Measurements from ENCODE around the gene FAM53A.

FAM53A gene

GRCh38 chr4:1601852-1602654, 82.1 kb downstream of the FAM53A start:
- DNase-seq, result no peak

DNA sequence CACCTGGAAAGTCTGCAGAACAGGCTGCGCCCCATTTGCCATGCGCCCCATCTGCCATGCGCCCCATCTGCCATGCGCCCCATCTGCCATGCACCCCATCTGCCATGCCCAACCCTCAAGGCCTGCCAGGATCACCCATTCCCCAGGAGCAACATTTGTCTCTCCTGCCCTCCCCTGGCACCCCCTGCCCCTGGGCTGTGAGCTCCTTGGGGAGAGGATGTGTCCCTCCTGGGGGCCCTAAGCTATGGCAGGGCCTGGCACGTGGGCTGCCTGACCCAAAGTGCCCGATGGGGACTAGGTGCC, 82.6 kb downstream of the FAM53A start:
- no peak for DNase-seq

DNA sequence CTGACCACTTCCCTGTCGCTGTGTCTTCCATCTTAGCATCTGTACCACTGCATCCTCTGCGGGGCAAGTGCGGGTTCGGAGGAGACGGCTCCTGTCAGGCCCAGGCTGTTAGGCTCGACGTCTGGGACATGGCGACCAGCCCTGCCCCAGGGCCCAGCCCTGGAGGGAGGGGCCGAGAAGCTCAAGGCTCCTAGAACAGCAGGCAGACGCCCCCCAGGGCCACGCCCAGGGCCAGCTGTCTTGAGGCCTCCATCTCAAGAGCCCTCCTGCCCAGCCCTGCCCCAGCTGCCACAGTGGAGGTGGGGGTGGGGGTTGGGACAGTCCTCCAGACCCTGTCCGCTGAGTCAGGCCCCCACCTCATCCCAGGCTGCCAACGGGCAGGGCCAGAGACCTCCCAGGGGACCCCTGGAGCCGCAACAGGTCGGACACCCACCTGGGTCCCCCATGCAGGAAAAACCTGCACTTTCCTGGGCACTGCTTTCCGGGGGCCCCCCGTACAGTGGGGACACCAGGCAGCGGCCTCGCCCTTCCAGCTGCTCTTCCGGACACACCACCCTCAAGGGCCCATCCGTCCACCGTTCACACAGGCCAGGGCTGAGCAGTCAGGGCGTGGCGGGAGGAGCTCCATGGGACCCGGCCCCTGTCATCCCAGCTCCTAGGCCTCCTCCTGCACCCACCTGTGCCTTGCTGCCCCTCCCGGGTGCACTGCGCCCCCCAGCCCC, 83.1 kb downstream of the FAM53A start:
- no peak for DNase-seq

DNA sequence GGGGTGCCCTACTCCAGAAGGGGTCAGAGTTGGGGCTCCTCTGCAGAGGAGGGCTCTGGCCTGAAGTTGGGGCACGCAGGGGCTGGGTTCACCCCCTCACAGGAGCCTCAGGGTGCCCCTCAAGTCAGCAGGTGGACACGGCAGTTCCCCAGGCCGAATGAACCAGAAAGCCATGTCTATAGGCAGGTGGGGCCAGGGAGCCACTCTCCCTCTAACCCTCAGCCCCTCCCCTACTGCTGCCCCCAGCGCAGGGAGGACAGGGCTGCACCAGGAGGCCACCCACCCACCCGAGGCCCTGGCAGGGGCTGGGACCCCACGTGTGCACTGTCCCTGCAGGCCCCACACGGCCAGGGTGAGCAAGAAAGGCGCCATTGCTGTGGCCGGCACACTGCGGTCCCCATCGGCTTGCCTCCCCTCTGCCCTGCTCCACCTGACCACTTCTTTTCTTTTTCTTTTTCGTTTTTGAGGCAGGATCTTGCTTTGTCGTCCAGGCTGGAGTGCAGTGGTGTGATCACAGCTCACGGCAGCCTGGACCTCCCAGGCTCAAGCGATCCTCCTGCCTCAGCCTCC, 83.8 kb downstream of the FAM53A start:
- DNase-seq, result no peak

- DNase-seq, result no peak
Observed at GRCh38 chr4:1599491-1600210, 84.5 kb downstream of the FAM53A start.

DNA sequence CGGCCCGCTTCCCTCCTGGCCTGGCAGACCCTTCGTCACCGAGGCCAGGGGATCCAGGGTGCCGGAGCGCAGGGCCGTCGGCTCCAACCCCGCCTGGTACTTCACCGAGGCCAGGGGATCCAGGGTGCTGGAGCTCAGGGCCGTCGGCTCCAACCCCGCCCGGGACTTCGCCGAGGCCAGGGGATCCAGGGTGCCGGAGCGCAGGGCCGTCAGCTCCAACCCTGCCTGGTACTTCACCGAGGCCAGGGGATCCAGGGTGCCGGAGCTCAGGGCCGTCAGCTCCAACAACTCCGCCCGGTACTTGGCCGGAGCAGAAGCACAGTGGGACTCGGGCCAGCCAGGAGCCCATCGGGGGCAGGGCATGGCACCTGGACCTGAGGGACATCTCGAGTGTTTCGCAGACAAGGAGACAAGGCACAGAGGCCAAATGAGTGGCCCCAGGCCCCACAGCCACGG, 85.1 kb downstream of the FAM53A start:
- DNase-seq, result no peak

- no peak for DNase-seq
Observed at GRCh38 chr4:1598206-1599025, 85.7 kb downstream of the FAM53A start.

GRCh38 chr4:1597021-1597931, 86.8 kb downstream of the FAM53A start:
- DNase-seq, result no peak

DNA sequence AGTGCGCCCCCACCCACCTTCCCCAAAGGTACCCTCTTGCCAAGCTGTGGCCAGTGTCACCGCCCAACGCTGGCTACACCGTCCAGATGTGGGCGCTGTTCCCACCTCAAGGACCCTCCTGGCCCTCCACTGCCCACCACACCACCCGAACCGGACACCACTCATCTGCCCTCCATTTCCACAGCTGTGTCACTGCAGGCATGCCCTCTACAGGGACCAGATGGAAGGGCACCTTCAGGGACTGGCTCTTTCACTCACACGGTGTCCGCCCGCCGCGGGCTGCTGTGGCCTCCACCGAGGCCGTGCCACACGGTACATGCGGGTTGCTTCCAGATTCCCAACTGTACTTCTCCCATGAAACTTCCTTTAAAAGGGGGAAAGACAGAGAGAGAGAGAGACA, 87.7 kb downstream of the FAM53A start:
- no peak for DNase-seq

DNA sequence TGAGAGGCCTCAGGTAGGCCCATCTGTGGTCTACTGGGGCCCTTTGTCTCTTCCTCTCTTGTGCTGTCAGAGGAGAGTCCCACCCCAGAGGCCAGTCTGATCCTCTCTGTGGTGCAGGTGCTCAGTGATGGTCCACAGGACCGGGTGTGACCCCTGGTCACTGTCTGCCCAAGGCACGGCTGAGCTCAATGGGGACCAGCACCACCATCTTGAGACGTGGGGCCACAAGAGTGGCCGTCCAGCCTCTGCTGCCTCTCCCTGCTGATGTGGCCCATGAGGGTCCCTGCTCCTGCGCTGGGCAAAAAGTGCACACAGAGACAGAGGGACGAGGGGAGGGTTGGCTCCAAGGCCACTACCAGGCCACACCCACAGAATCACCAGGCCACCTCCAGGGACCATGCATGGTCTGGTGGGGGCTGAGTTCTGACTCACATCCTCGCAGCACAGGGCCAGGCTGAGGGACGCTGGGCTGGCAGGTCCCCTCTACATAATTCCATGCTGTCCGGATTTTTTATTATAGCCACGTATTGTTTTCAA, 88.3 kb downstream of the FAM53A start:
- DNase-seq, result no peak

- no peak for DNase-seq
Observed at GRCh38 chr4:1594871-1595788, 89.0 kb downstream of the FAM53A start.

DNA sequence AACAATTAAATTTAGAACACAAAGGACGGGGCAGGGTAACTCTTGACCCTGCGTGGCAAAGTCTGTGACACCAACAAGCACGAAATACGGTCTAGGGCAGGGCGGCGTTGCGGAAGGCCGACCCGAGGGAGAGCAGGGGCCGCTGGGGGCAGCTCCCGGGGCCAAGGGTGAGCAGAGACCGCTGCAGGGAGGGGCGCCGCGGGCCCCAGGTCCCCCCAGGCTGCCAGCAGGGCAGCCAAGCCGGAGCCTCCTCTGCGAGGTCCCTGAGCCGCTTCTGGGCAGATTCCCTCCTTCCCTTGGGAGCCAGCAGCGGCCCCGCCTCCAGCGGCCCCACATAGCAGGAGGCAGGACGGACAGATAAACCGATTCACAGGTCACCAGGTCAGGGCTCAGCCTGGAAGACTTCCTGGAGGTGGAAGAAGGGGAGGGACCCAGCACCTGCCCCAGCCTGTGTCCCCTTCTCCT, 90.2 kb downstream of the FAM53A start:
- DNase-seq, result no peak

DNA sequence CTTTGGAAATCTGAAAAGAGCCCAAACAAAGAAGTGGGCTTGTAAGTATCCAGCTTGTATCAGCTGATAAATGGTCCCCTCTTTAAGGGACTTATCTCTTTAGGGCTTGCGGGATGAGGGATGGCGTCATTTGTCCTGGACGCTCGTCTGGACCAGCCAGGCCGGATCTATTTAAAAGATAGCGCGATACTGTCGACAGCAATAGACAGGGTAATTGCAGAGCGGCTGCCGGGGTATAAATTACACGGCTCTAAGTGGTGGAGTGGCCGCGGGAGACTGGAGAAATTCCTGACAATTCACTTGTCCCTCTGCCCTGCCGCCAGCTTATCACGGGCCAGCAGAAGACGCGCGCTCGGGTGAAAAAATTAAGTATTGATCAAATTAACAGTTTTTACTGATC, 90.7 kb downstream of the FAM53A start:
- DNase-seq, result no peak

DNA sequence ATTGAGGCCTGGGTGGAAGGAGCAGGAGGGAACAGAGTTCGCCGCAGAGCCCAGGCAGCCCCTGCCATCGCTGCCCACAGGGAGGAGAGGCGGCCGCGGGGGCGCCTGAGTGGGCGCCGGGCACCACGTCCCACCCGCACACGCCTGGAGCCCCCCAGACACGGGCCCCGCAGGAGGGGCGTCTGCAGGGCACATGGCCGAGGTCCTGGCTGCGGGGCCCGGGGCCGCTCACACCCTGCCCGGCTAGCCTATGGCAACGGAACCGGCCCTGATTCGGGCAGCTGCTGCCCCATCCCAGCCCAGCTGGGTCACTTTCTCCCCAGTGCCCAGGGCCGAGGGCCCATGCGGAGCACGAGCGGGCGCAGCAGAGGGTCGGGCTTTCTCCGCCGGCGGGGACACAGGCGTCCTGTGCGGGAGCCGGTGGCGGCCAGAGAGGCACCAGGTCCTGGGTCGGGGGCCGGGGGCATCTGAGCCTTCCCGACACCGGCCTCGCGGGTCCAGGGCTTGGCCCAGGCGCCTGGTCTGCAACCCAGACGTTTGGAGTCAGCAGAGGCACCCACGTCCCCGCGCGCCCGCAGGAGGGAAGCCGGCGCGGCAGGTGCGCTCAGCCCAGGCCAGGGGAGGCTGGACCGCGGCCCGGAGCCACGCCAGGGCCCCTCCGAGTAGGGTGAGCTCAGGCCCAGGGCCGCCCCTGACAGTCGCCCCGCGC, 91.2 kb downstream of the FAM53A start:
- no peak for DNase-seq

GRCh38 chr4:1592068-1592708, 91.9 kb downstream of the FAM53A start:
- no peak for DNase-seq

DNA sequence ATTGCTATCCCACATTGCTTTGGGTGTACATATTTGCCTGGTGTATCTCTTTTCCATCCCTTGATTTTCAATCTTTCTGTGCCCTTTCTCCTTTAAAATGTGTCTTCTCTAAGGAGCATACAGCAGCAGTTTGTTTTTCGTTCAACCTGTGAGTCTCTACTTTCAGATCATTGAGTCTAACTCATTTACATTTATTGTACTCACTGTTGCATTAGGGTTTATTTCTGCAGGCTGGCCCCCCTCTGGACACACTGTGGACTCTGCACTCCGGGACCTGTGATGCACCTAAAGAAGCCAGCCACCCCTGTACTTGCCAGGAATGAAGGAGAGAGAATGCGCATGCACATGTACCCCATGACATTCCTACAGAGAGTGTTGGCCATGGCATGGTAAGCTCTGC, 93.0 kb downstream of the FAM53A start:
- no peak for DNase-seq

DNA sequence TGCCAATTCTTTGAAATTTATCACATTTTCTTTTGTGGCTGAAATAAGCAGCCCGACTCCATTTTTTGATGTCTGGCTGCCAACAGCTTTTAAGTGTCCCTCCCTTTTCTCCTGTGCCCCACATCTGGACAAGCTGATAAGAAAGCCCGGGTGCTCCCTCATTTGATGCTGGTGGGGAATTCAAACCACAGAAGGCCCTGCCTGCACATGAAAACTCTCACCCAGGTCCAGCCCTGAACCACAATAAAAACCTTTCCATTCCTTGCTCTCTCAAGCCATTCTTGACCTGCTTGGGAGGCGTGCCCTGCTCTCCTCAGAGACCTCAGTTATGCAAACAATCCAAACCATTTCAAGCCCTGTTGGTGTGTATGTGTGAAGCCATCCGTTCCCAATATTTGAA, 93.9 kb downstream of the FAM53A start:
- DNase-seq, result no peak

Data from stimulated activated CD4-positive, alpha-beta T cell treated with anti-CD3 and anti-CD28 coated beads, Interleukin-15, amount 100 ng/mL, for 24 hours (primary cell).